MM.1S (cell line): ENCODE measurements around the gene USP47.

Source experiments
- EZH2 ChIP-seq: fragments of 300-600 bp; sonication (generic); optimal IDR thresholded peaks from 2 replicates; pipeline ENCODE3; 2017; ENCODE audit warnings: low read depth, mild to moderate bottlenecking, antibody characterized with exemption, low read length, mixed read lengths
- EZH2phosphoT487 ChIP-seq: fragments of 300-600 bp; sonication (generic); IDR thresholded peaks from 2 replicates; pipeline ENCODE4 v1.6.1; 2018; ENCODE audit warnings: antibody characterized with exemption, low read length
- TF ChIP-seq, protein P1 (sequence below): fragments of 300-600 bp; sonication (generic); IDR thresholded peaks from 2 replicates; pipeline ENCODE4 v1.5.1; 2016; ENCODE audit warnings: antibody characterized with exemption, low read length, mixed read lengths

GRCh38 chr11:12006552-12007229, 164.9 kb downstream of the USP47 start:
- TF ChIP-seq, protein P1, sequence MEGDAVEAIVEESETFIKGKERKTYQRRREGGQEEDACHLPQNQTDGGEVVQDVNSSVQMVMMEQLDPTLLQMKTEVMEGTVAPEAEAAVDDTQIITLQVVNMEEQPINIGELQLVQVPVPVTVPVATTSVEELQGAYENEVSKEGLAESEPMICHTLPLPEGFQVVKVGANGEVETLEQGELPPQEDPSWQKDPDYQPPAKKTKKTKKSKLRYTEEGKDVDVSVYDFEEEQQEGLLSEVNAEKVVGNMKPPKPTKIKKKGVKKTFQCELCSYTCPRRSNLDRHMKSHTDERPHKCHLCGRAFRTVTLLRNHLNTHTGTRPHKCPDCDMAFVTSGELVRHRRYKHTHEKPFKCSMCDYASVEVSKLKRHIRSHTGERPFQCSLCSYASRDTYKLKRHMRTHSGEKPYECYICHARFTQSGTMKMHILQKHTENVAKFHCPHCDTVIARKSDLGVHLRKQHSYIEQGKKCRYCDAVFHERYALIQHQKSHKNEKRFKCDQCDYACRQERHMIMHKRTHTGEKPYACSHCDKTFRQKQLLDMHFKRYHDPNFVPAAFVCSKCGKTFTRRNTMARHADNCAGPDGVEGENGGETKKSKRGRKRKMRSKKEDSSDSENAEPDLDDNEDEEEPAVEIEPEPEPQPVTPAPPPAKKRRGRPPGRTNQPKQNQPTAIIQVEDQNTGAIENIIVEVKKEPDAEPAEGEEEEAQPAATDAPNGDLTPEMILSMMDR: no peak
- no peak for TF ChIP-seq EZH2
- TF ChIP-seq EZH2phosphoT487: no peak
